ENCODE results near the gene TXNDC2. TPM values are rescaled to one million over a fixed set of nuclear protein-coding genes. Genes with fewer than 3 reads are reported as not detected.

Gene TXNDC2
- total RNA-seq, 1 experiment from 2014 or later, result 0.28 TPM

DNA sequence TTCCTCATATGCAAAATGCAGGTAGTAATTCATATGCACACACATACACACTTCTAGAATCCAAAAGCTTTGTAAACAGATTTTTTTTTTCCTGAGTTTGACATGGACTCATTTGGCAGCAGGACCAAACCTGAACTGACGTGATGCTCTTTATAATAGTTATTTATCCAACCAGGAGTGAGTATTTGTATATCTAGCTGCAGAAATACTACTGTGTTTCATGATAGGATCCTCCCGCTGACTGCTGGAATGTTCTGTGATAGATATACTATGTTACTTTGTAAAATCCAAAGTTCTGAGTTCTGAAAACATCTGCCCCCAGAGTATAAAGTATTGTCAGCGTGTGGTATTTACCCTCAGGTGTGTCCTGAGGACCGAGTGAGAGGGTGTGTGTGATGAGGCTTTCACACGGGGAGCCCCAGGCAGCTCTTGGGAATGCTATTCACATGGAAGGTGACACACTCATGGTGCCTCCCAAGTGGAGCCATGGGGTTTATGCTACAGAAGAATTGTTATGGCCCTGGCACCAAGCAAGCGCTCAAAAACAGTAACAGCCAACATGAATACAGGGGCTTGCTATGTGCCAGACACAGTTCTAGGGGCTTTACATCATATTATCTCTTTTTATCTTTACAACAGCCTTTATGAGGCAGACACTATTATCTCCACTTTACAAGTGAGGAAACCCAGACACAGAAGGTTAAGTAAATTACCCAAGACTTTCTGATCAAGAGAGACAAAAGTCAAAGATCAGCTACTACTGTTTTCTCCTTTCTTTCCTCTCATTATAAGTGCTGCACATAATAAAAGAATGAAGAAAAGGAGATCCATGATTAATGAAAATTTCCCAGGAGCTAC, 16.7 kb upstream of the TXNDC2 start:
- Histone ChIP-seq H4K5ac (ENCODE audit: insufficient read length, low read depth, low read length) (no peak overlapping the region), H2BK12ac (ENCODE audit: insufficient read length, low read depth, low read length) (no peak overlapping the region), H3K23ac (ENCODE audit: insufficient read length, low read depth, low read length) (no peak overlapping the region), H3K27me3 (ENCODE audit: insufficient read depth, low read length) (no peaks in the 10 kb centered on the region), H3K4ac (ENCODE audit: low read depth, low read length) (no peak overlapping the region), H2AK5ac (ENCODE audit: insufficient read length, low read length) (no peak overlapping the region), H3K56ac (ENCODE audit: insufficient read length, low read depth, low read length) (no peak overlapping the region), H3K27ac (ENCODE audit: insufficient read length, low read depth, low read length) (no peak overlapping the region), H2BK20ac (ENCODE audit: low read depth, low read length, poor library complexity, severe bottlenecking) (no peak overlapping the region), H4K91ac (ENCODE audit: insufficient read length, low read depth, low read length) (no peak overlapping the region), H3K9ac (ENCODE audit: extremely low read depth, insufficient read length, low read length) (no peak overlapping the region), H3K18ac (ENCODE audit: insufficient read length, low read depth, low read length) (no peak overlapping the region), H4K20me1 (ENCODE audit: control insufficient read depth, insufficient read depth, insufficient read length) (no peaks in the 10 kb centered on the region), H3K4me2 (ENCODE audit: insufficient read depth, insufficient read length, low read length) (no peak overlapping the region), H3T11ph (ENCODE audit: low read length) (no peak overlapping the region), H3K4me1 (ENCODE audit: insufficient read depth, low read length) (peaks cover 10% of the 10 kb centered on the region; the same call in 1 of the 2 replicates), H3K9me3 (ENCODE audit: control insufficient read depth, low read depth, low read length) (no peaks in the 10 kb centered on the region), H2AFZ (ENCODE audit: low read length) (no peak overlapping the region), H3K79me1 (ENCODE audit: insufficient read depth, low read depth, low read length, poor library complexity, severe bottlenecking) (no peaks in the 10 kb centered on the region), H2BK120ac (ENCODE audit: low read depth, low read length, poor library complexity, severe bottlenecking) (no peak overlapping the region), H3K14ac (ENCODE audit: insufficient read depth, low read length) (no peak overlapping the region), H3K79me2 (ENCODE audit: insufficient read depth, low read length) (no peaks in the 10 kb centered on the region), H2BK5ac (ENCODE audit: insufficient read length, low read length) (no peak overlapping the region), H2BK15ac (ENCODE audit: low read depth, low read length) (no peak overlapping the region), H3K23me2 (ENCODE audit: insufficient read length, low read depth, low read length, poor library complexity, severe bottlenecking) (no peaks in the 10 kb centered on the region), H4K8ac (replicated peaks; ENCODE audit: insufficient read length, low read depth, low read length) (no peak overlapping the region)
- H3K4me3 Mint-ChIP-seq, result peak overlapping the region in 1 of 2 experiments; percentile 10; a peak in 2 of 5 replicates
- peak overlapping the region in 1 of 3 experiments; percentile 53; a peak in 2 of 7 replicates for H3K27ac Mint-ChIP-seq
- H3K9me3 Mint-ChIP-seq, result peaks cover 22 to 24% of the 10 kb centered on the region in 2 experiments
- WGBS (ENCODE audit: extremely low coverage, insufficient read length, low lambda C conversion rate), result no CpG with 5 or more reads among the region's 6 CpGs
- DNase-seq, result no peak
- TF ChIP-seq, protein P1, sequence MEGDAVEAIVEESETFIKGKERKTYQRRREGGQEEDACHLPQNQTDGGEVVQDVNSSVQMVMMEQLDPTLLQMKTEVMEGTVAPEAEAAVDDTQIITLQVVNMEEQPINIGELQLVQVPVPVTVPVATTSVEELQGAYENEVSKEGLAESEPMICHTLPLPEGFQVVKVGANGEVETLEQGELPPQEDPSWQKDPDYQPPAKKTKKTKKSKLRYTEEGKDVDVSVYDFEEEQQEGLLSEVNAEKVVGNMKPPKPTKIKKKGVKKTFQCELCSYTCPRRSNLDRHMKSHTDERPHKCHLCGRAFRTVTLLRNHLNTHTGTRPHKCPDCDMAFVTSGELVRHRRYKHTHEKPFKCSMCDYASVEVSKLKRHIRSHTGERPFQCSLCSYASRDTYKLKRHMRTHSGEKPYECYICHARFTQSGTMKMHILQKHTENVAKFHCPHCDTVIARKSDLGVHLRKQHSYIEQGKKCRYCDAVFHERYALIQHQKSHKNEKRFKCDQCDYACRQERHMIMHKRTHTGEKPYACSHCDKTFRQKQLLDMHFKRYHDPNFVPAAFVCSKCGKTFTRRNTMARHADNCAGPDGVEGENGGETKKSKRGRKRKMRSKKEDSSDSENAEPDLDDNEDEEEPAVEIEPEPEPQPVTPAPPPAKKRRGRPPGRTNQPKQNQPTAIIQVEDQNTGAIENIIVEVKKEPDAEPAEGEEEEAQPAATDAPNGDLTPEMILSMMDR (conservative IDR thresholded peaks at IDR 0.05), result no peak
- peaks cover 2% of the 10 kb centered on the region; the same call in 1 of the 2 replicates for H3K27me3 Mint-ChIP-seq (ENCODE audit: low read depth)
- H3K36me3 Mint-ChIP-seq (ENCODE audit: insufficient read depth in 1 of 3, low read depth in 3 of 3), result peaks cover 11 to 24% (median 12%) of the 10 kb centered on the region in 3 experiments
- H3K4me1 Mint-ChIP-seq, result peaks cover 31 to 33% of the 10 kb centered on the region in 2 experiments

Data from H9 (cell line).